LNCaP clone FGC (cell line): ENCODE results near the gene FBXO21.
"Not testable (repeated sequence)": the region's sequence is repeated elsewhere in the genome, so short reads cannot be mapped to it uniquely, and the experiment has no call there.

Source experiments
- DNase-seq: peaks from one replicate; pipeline ENCODE4 v3.0.0-alpha.2; 2011; ENCODE audit warnings: low read depth
- H3K4me3 ChIP-seq: 2 replicates; pipeline ENCODE4 v1.5.1; 2011; ENCODE audit warnings: mild to moderate bottlenecking, low read depth, low read length, control low read depth
- CTCF ChIP-seq: IDR thresholded peaks from 2 replicates; pipeline ENCODE4 v1.5.1; 2012; ENCODE audit warnings: mild to moderate bottlenecking; ENCODE audit not compliant: control insufficient read depth, insufficient read depth; ENCODE audit errors: extremely low read depth

The FBXO21 gene

GRCh38 chr12:117109943-117110635 lies 80.2 kb downstream of the FBXO21 start:
- no peak for TF ChIP-seq CTCF
- no peak for DNase-seq
- no peak overlapping the region for H3K4me3 ChIP-seq

- no peak overlapping the region for H3K4me3 ChIP-seq
- DNase-seq, result no peak
- no peak for TF ChIP-seq CTCF
These were observed 84.4 kb downstream of the FBXO21 start for GRCh38 chr12:117105902-117106301.

- not testable (repeated sequence) for DNase-seq, H3K4me3 ChIP-seq
These were observed 86.3 kb downstream of the FBXO21 start for GRCh38 chr12:117104003-117104402.

DNA sequence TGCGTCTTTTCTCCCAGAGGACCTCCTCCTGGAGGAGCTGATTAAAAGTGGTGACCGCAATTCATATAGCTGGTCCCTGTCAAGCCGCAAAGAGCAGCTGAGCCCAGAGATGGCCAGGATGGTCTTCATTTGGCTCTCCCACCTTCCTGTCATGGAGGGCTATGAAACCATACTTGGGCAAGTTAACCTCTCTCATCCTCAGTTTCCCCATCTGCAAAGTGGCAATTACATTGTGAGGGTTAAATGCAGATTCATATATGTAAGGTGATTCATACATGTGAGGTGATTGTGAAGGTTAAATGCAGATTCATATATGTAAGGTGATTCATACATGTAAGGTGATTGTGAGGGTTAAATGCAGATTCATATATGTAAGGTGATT lies 87.5 kb downstream of the FBXO21 start:
- H3K4me3 ChIP-seq, result no peak overlapping the region
- DNase-seq, result no peak
- no peak for TF ChIP-seq CTCF

DNA sequence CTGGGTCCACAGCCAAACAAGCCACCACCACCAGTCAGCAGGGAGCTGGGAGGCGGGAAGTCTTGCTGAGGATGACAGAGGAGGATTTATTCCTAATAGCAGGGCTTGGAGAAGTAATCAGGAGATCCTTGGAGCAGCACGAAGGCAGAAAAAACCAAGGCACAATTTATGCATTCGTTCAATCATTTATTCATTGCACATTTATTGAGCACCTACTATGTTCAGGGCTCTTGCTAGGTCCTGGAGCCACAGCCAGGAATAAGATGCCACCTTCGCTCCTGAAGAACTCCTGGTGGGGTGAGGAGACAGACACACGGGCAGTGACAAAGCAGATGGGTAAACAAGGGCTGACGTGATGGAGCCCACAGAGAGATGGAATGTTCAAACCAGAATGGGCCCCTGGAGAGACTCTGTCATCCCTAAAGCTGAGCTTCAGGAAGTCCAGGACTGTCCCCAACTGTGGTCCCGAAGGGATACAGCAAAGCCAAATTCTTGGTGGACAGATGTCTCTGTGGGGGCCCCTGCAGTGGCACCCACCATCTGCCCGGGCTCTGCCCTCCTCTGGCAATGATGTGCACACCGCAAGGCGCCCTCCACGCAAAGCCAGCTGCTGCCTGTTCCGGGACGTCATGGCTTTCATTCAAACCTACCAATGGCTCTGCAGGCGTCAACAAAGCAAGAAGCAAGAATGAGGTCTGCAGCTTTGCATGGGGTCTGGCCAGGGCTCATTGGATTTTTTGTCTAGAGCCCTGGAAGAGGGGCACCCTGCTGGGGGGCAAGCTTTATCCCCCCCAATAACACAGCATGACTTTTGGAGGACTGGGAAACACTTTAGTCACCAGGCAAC lies 88.1 kb downstream of the FBXO21 start:
- TF ChIP-seq CTCF, result no peak
- no peak for DNase-seq
- no peak overlapping the region for H3K4me3 ChIP-seq

DNA sequence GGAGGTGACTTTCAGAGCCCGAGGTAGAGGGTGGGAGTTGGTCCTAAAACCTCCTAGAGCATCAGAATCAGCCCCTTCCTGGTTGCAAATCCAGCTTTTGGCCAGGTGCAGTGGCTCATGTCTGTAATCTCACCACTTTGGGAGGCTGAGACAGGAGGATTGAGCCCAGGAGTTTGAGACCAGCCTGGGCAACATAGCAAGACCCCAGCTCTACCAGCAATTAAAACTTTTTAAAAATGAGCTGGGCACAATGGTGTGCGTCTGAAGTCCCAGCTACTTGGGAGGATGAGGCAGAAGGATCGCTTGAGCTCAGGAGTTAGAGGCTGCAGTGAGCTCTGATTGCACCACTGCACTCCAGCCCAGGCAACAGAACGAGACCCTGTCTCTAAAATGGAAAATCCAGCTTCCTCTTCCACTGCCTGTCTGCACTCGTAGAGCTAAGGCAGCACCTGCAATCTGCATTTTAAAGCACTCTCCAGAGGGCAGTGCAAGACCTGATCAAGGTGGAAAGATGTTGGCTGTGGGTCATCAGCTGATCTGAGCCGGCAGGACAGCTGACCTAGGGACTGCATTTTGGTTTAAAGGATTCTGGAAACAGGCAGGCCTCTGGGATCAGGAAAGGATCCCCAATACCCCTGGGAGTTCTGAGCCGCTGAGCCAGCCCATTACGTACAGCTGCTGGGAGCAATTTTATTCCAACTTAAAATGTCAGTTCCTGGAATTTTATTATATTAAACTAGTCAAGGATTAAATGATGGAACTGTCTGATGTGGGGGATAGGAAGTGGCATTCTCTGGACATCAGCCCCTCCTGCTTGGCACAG lies 89.2 kb downstream of the FBXO21 start:
- no peak for DNase-seq
- H3K4me3 ChIP-seq, result no peak overlapping the region
- no peak for TF ChIP-seq CTCF

DNA sequence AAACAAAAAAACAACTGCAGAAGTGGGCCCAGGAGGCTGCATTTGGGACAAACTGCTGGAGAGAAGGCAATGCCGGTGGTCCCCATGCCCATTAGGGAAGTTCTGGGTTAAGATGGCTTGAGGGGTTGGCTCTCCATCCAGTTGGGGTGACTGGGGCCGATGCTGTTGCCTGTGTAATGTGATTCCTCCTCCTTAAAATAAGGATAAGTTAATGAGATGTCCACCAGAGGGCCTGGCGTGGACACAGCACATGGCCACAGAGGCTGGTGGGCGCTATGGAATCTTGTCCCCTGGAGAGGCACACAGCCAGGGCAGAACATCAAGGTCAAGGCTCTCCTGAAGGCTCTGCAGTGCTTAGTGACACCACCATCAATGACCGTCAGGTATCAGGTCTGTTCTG lies 90.0 kb downstream of the FBXO21 start:
- H3K4me3 ChIP-seq, result no peak overlapping the region
- no peak for DNase-seq
- peak; percentile 39 for TF ChIP-seq CTCF
